ENCODE measurements around the gene GPR137. TPM values are rescaled to one million over a fixed set of nuclear protein-coding genes. Genes with fewer than 3 reads are reported as not detected.

The GPR137 gene
- polyA plus RNA-seq, 4 donors, result 27.4 to 48.6 (median 30.6) TPM

GRCh38 chr11:64263021-64263946, 22.4 kb upstream of the GPR137 start:
- DNase-seq (ENCODE audit: low read depth in 4 of 4, low spot score in 3 of 4), result no peak

- no peak for DNase-seq (ENCODE audit: low read depth in 4 of 4, low spot score in 3 of 4)
Observed at GRCh38 chr11:64263947-64264317, 21.7 kb upstream of the GPR137 start.

GRCh38 chr11:64264371-64264852, 21.2 kb upstream of the GPR137 start:
- no peak for DNase-seq (ENCODE audit: low read depth in 4 of 4, low spot score in 3 of 4)

GRCh38 chr11:64265176-64266160, 20.2 kb upstream of the GPR137 start:
- DNase-seq (ENCODE audit: low read depth in 4 of 4, low spot score in 3 of 4), result no peak

GRCh38 chr11:64266339-64266738, 19.3 kb upstream of the GPR137 start:
- DNase-seq (ENCODE audit: low read depth in 4 of 4, low spot score in 3 of 4), result no peak

- DNase-seq (ENCODE audit: low read depth in 4 of 4, low spot score in 3 of 4), result no peak
Observed at GRCh38 chr11:64267207-64267945, 18.3 kb upstream of the GPR137 start.

- DNase-seq (ENCODE audit: low read depth in 4 of 4, low spot score in 3 of 4), result no peak
Observed at GRCh38 chr11:64268025-64268892, 17.4 kb upstream of the GPR137 start.

- no peak for DNase-seq (ENCODE audit: low read depth in 4 of 4, low spot score in 3 of 4)
Observed at GRCh38 chr11:64268893-64269539, 16.6 kb upstream of the GPR137 start.

- DNase-seq (ENCODE audit: low read depth in 4 of 4, low spot score in 3 of 4), result peak; percentile 96 to 99 (median 98)
Observed at GRCh38 chr11:64269540-64270220, 16.0 kb upstream of the GPR137 start.

- no peak for DNase-seq (ENCODE audit: low read depth in 4 of 4, low spot score in 3 of 4)
Observed at GRCh38 chr11:64275031-64275800, 10.4 kb upstream of the GPR137 start.

- DNase-seq (ENCODE audit: low read depth in 4 of 4, low spot score in 3 of 4), result no peak
Observed at GRCh38 chr11:64275841-64276240, 9.8 kb upstream of the GPR137 start.

- no peak for DNase-seq (ENCODE audit: low read depth in 4 of 4, low spot score in 3 of 4)
Observed at GRCh38 chr11:64276653-64277431, 8.8 kb upstream of the GPR137 start.

- DNase-seq (ENCODE audit: low read depth in 4 of 4, low spot score in 3 of 4), result no peak
Observed at GRCh38 chr11:64278576-64279190, 7.0 kb upstream of the GPR137 start.

GRCh38 chr11:64281957-64282770, 3.5 kb upstream of the GPR137 start:
- no peak for DNase-seq (ENCODE audit: low read depth in 4 of 4, low spot score in 3 of 4)

- no peak for DNase-seq (ENCODE audit: low read depth in 4 of 4, low spot score in 3 of 4)
Observed at GRCh38 chr11:64283092-64283491, 2.6 kb upstream of the GPR137 start.

Data from left renal pelvis (tissue), 4 donors.